ENCODE measurements around the gene IFT20.

Gene IFT20

GRCh38 chr17:28334666-28335200, 539 bp downstream of the IFT20 start:
- no peak for DNase-seq (ENCODE audit: low read depth)

DNA sequence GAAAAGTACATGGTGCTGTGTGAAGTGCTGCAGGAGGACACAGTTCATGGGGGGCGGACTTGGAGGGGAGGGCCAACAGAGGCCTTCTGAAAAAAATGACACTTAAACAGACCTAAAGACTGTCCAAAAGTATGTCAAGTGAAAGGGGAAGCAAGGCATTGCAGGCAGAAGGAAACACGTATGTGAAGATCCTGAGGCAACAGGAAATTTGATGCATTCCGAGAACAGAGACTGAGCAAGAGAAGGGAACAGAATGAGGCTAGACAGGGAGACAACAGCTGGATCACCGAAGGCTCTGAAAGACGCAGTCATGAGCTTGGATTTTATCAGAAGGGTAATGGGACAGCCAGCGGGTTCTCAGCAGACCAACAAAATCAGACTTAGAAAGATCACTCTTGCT, 1.1 kb downstream of the IFT20 start:
- no peak for DNase-seq (ENCODE audit: low read depth)

GRCh38 chr17:28333083-28333746, 2.1 kb downstream of the IFT20 start:
- DNase-seq (ENCODE audit: low read depth), result no peak

DNA sequence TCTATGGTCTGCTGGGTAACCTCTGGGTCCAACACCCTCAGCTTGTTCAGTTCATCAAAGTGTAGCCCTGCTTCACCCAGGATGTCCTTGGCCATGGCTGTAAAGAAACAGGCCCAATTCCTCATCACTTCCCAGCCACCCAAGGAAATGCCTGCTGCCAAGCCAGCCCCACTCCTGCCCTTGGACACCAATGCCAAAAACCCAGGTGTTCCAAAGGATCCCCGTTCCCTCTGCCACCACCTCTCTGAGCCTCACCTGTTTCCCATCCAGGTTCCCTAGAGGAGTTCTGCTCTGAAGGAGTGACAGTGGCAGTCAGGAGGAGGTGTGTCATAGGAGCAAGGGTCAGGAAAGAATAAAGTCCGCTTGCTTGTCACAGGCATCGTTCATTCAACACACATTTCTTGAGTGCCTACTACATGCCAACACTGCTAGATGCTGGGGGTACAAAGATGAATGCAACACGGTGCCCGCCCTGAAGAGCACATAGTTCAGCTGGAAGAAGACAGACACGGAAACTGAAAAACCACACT, 3.3 kb downstream of the IFT20 start:
- DNase-seq (ENCODE audit: low read depth), result no peak

- DNase-seq (ENCODE audit: low read depth), result no peak
Observed at GRCh38 chr17:28330671-28331070, 4.6 kb downstream of the IFT20 start.

DNA sequence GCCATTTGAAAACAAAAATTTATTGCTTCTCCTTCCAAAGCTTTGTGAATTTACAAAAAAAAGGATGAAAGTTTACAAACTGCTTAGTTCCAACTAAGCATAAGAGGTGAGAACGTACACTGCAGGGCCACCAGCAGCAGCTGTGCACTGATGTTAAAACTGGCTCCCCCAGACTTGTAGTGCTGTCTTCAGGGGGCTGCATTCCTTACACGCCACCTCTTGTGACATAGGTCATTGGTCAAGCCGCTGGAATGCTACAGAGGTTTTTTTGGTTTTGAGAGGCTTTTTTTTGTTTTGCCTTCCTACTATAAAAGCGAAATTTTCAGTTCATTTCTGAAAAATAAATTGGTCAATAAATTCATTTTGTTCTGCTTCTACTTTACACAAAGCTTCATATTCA, 6.9 kb downstream of the IFT20 start:
- no peak for DNase-seq (ENCODE audit: low read depth)

DNA sequence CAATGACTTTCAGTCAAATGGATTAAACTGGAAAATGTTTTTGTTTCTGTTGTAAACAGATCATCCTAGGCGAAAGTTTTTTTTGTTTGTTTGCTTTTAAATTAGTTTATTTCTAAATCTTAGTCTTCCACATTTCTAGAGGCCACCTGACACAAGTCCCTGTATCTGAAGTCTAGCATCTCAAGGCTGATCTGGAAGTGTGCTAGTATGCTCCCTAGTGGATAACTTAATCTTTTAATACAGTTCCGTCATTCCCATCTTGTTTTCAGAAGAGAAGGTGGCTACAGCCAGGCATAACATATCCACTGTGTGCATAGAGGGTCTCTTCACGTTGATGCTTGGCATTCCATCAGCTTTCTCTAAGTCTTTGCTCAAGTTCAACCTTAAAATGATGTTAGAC, 7.6 kb downstream of the IFT20 start:
- DNase-seq (ENCODE audit: low read depth), result no peak

DNA sequence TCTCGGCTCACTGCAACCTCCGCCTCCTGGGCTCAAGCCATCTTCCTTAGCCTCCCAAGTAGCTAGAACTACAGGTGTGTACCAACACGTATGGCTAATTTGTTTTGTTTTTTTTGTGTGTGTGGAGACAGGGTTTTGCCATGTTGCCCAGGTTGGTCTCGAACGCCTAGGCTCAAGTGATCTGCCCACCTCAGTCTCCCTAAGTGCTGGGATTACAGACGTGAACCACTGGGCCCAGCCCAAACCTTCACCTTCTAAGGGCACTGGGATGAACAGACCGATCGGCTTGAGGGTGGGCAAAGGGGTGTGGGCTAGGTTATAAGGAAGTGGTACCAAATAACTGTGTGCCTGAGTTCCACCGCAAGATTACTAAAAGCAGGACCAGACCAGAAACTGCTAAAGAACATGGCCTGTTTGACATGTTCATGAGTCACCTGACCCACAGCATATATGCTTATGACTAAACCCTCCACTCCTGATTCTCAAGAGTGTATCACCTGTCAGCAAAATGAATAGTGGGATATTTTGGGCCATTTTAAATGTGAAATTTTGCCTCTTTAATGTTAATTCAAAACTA, 8.2 kb downstream of the IFT20 start:
- DNase-seq (ENCODE audit: low read depth), result no peak

DNA sequence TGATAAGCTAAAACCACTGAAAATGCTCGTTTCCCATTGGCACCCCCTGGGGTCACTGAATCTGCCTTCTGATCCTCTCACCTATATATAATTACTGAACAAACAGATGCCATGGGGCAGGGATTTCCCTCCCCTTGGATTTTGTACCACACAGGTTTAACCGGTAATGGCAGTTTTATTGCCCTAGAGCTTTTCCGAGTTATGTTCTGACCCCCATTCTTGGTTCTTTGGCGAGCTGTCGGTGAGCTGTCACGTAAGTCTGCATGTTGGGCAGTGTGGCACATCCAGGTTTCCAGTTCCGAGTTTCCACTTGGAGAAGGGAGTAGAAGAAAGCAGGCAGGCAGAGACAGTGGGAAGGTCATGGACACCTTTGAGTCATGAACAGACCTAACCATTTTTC, 9.2 kb downstream of the IFT20 start:
- DNase-seq (ENCODE audit: low read depth), result no peak

DNA sequence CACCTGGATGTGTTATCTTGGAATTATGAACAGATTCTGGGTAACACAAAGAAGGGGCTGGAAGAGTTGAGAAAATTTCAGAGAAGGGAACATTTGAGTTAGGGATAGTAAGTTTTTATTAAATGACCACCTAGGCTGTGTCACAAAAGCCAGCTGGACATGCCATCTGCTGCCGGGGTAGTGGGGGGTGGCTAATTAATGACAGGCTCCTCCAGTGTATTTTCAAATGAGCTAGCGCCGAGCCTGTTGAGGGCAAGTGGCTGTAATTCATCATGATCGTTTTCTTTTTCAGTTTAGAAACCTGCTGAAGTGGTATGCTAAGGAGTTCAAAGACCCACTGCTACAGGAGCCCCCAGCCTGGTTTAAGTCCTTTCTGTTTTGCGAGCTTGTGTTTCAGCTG, 10.1 kb downstream of the IFT20 start:
- DNase-seq (ENCODE audit: low read depth), result no peak

DNA sequence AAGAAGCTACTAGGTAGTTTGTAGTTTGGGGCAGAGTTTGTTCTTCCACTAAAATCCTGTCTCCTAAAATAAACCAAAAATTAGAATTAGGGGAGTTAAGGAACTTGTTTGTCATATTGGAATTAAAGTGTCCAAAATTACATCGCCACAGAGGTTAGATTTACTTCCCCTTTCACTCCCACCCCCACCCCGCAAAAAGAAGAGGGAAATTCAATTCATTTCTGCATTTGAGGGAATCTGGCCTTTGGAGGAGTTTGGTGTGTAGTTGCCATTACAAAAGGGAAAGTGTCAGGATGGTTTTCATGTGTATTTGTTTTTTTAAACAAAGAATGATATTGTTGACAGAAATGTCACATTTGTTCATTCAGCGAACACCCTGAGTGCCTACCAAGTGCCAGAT, 10.5 kb downstream of the IFT20 start:
- no peak for DNase-seq (ENCODE audit: low read depth)

DNA sequence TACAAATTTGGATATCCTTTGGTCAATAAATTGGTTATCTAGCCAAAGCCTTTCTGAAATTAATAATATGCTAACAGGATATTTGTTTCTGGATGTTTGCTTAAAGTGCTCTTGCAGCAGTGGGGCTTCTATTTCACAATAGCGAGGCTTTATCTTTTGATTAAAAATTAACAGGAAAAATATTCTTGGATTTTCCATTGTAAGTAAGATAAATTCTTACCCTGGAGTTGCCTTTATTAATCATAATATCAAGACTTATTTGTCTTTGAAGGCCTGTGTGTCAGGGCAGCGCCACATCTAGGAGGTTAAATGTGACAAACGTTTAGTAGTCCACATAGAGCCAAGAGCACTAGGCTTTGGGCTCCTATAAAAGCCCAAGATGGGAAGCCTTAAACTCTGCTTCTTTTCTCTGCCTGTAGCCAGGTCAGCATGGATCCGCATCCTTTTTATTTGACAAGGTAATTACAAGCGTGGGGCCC, 11.0 kb downstream of the IFT20 start:
- DNase-seq (ENCODE audit: low read depth), result no peak

- DNase-seq (ENCODE audit: low read depth), result no peak
Observed at GRCh38 chr17:28320215-28321061, 14.8 kb downstream of the IFT20 start.

- no peak for DNase-seq (ENCODE audit: low read depth)
Observed at GRCh38 chr17:28319598-28319935, 15.7 kb downstream of the IFT20 start.

- DNase-seq (ENCODE audit: low read depth), result peak; percentile 89
Observed at GRCh38 chr17:28318759-28319597, 16.3 kb downstream of the IFT20 start, which contains the start of gene TMEM97. Gene TMEM97, plus strand, starts transcription at chr17:28319200. Its CDS starts 40 bp downstream, at chr17:28319240.

GRCh38 chr17:28317966-28318758, 17.1 kb downstream of the IFT20 start:
- no peak for DNase-seq (ENCODE audit: low read depth)

DNA sequence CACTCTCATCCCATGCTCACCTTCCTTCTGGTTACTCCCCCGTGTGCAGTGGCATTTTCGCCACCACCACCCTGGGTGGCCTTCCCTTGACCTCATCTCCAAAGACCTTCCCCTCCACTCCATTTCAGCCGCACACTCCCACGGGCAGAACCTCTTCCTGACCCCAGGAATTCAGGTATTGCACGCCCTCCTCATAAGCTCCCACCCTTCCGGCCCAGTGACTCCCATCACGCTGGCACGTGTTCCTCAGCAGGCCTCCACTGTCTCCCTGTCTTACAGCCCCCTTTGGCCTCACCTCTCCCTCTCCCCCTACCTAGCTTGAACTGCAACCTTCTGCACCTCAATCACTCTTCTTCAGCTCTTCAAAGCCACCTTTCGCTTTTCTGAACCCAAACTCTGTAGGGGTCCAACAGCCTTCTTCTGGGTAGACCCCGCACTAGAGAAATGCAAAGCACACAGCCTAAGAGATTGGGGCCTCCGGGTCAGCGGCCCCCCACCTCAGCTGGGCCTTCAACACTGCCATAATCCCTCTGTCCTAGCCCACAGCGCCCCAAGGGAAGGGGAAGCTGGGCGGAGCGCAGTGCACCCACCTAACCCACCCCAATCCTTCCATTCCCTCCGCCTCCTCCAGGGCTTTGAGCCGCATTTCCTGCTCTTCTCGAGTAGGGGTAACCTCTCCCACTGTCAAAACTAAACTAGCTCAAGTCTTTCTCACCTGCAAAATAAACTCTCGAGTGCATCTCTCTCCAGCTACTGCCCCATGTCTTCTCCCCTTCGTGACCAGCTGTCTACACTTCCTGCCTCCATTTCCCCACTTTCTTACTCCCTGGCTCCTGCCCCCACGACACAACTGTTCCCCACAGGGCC, 17.9 kb downstream of the IFT20 start:
- DNase-seq (ENCODE audit: low read depth), result no peak

GRCh38 chr17:28315846-28316705, 19.2 kb downstream of the IFT20 start:
- DNase-seq (ENCODE audit: low read depth), result no peak

DNA sequence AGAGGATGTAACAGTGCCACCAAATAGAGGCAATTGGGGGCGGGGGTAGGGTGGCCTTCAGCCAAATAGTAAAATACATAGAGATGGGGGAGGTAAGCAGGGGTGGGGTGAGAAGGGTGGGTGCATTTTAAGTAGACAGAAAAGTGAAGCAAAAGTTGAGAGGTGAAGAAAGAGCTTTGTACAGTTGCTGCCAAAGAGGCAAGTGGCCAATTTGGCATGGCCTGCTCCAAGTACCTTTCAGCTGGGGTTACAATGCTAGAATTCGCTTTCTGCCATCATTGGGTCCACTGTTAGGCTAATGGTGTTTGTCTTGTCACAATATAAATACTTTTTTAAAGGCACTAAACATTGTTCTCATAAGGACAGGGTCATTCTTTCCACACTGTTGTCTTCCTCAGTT, 21.4 kb downstream of the IFT20 start:
- no peak for DNase-seq (ENCODE audit: low read depth)
